T-cell (primary cell): ENCODE data around the gene HSPA4. TPM values are rescaled to one million over a fixed set of nuclear protein-coding genes. Genes with fewer than 3 reads are reported as not detected.

Experiments used
- ATAC-seq, 4 experiments: fragments of 200-7000 bp in 3 of 4; fragments of 150-1000 bp in 1 of 4; cut with Tn5 transposase; replicated peaks in 1 of 4; 1 replicate in 3 of 4; 2 replicates in 1 of 4; pipeline ENCODE4 v1.10.0; 2021; ENCODE audit warnings: moderate library complexity in 3 of 4, mild to moderate bottlenecking in 2 of 4, moderate number of reproducible peaks in 1 of 4
- CTCF ChIA-PET, 2 donors: fragments of 300-600 bp; sonication (Branson Sonifier 250); formaldehyde crosslinking; loops; one replicate each; lab custom pipeline; 2022; ENCODE audit warnings: antibody characterized with exemption in 2 of 2; lab: Charles Lee
- POLR2A ChIA-PET, 2 donors: fragments of 300-600 bp; sonication (Branson Sonifier 250); formaldehyde crosslinking; loops; one replicate each; lab custom pipeline; 2022; ENCODE audit warnings: antibody characterized with exemption in 2 of 2; lab: Charles Lee
- DNase-seq, 35 experiments: peaks; one replicate each; pipeline versions ENCODE4 v3.0.0 to v3.0.0-alpha.2; 2013 to 2023
- H3K27ac ChIP-seq: one replicate; pipeline ENCODE4 v1.5.1; 2013; ENCODE audit warnings: low read length
- H3K27me3 ChIP-seq, 2 experiments: replicated peaks in 1 of 2; 1 replicate in 1 of 2; 2 replicates in 1 of 2; pipeline versions ENCODE4 v1.6.1 to v1.7.0; 2013; ENCODE audit warnings: low read length in 1 of 2, mixed read lengths in 1 of 2; ENCODE audit not compliant: control insufficient read depth in 2 of 2, insufficient read depth in 2 of 2; ENCODE audit errors: extremely low read depth in 1 of 2
- H3K36me3 ChIP-seq, 2 donors: 1 replicate in 1 of 2; 2 replicates in 1 of 2; pipeline versions ENCODE4 v1.6.1 to v1.7.0; 2013; ENCODE audit warnings: low read length in 1 of 2; ENCODE audit not compliant: control insufficient read depth in 2 of 2, insufficient read depth in 1 of 2; ENCODE audit errors: extremely low read depth in 1 of 2
- H3K4me1 ChIP-seq, 2 experiments: 1 replicate in 1 of 2; 2 replicates in 1 of 2; pipeline versions ENCODE4 v1.6.1 to v1.7.0; 2013; ENCODE audit warnings: low read length in 2 of 2, mixed read lengths in 1 of 2; ENCODE audit not compliant: insufficient read depth in 2 of 2, control insufficient read depth in 1 of 2; ENCODE audit errors: extremely low read depth in 1 of 2
- H3K4me3 ChIP-seq, 2 donors: 1 replicate in 1 of 2; 2 replicates in 1 of 2; pipeline versions ENCODE4 v1.5.1 to v1.7.0; 2013; ENCODE audit warnings: mild to moderate bottlenecking in 2 of 2, low read length in 1 of 2, moderate library complexity in 1 of 2; ENCODE audit not compliant: control insufficient read depth in 1 of 2; ENCODE audit errors: extremely low read depth in 1 of 2
- H3K9me3 ChIP-seq: 2 replicates; pipeline ENCODE4 v1.7.0; 2013
- H3K27ac Mint-ChIP-seq, 2 donors: one replicate each; pipeline ENCODE4 v1.8.0; 2020 to 2021; ENCODE audit warnings: mild to moderate bottlenecking in 2 of 2, mixed read lengths in 2 of 2
- H3K27me3 Mint-ChIP-seq, 2 donors: one replicate each; pipeline ENCODE4 v1.8.0; 2021 to 2022; ENCODE audit warnings: mixed read lengths in 2 of 2
- H3K36me3 Mint-ChIP-seq: one replicate; pipeline ENCODE4 v1.8.0; 2021; ENCODE audit warnings: mixed read lengths
- H3K4me1 Mint-ChIP-seq, 3 donors: one replicate each; pipeline ENCODE4 v1.8.0; 2020 to 2022; ENCODE audit warnings: mixed read lengths in 3 of 3, mild to moderate bottlenecking in 1 of 3
- H3K4me3 Mint-ChIP-seq, 3 donors: one replicate each; pipeline ENCODE4 v1.8.0; 2020 to 2022; ENCODE audit warnings: mild to moderate bottlenecking in 3 of 3, mixed read lengths in 3 of 3, moderate library complexity in 3 of 3
- H3K9me3 Mint-ChIP-seq, 3 donors: one replicate each; pipeline ENCODE4 v1.8.0; 2020 to 2022; ENCODE audit warnings: mixed read lengths in 3 of 3
- WGBS: methylation state at CpG from one replicate; pipeline ENCODE4 v1.1.5; 2013; ENCODE audit warnings: missing lambda C conversion rate; ENCODE audit not compliant: insufficient coverage; 5-methylcytosine and 5-hydroxymethylcytosine counted together
- total RNA-seq, 35 experiments: library from RNA in 6 of 35; stranded (reverse) in 6 of 35; fragments of 120-200 nt in 1 of 35; gene quantifications; one replicate each; pipeline versions ENCODE4 v1.2.1 to v1.2.4 and lab custom pipeline; 2013 to 2026

HSPA4 gene
- total RNA-seq, 5 donors from 2014 or later (not counting 1 experiment from before 2014, with no cell fraction given) = 47.0 to 55.3 (median 48.1) TPM

DNA sequence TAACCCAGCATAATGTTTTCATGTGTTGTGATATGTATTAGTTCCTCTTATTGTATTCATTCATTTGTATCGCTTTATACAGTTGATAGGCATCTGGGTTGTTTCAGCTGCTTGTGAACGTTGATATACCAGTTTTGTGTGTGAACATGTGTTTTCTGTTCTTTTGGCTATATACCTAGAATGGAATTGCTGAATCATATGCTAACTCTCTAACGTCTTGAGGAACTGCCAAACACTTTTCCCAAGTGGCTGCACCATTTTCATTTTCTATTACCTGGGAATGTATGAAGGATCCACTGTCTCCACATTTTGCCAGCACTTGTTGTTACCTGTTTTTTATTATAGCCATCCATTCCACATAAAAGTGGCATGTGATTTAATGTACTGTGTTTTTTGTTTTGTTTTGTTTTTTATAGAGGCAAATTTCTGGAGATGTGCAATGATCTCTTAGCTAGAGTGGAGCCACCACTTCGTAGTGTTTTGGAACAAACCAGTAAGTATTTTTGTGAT lies 34.6 kb downstream of the HSPA4 start:
- no CpG with 5 or more reads among the region's 4 CpGs for WGBS
- H3K27ac Mint-ChIP-seq = no peak overlapping the region
- ChIA-PET CTCF (no interaction called here), POLR2A (no interaction called here)
- no peaks in the 10 kb centered on the region for H3K9me3 ChIP-seq
- H3K36me3 Mint-ChIP-seq = peaks cover 53% of the 10 kb centered on the region
- no peaks in the 10 kb centered on the region for H3K27me3 Mint-ChIP-seq
- no peak overlapping the region for H3K4me3 Mint-ChIP-seq
- no peak for ATAC-seq
- peaks cover 4 to 52% of the 10 kb centered on the region in 2 donors for H3K36me3 ChIP-seq
- no peaks in the 10 kb centered on the region for H3K9me3 Mint-ChIP-seq
- peaks cover under 1 to 2% (median 2%) of the 10 kb centered on the region in 3 donors for H3K4me1 Mint-ChIP-seq
- no peaks in the 10 kb centered on the region for H3K4me1 ChIP-seq
- H3K27ac ChIP-seq = no peak overlapping the region
- DNase-seq = no peak
- H3K4me3 ChIP-seq = no peak overlapping the region
- no peaks in the 10 kb centered on the region for H3K27me3 ChIP-seq

DNA sequence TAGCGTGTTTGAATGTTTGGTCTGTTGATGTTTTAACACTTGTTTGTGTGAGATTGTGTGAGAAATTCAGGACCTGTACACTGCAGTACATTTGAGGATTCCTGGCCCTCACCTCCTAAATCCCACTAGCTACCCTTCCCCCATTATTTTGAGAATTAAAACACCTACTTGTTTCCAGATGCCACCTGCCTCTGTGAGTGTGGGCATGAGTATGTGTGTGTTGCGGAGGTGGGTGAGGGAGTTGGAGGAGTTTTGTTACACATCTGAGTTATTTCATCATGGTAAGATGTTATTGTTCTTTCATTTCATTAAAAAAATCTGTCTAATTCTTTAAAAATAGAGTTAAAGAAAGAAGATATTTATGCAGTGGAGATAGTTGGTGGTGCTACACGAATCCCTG lies 36.3 kb downstream of the HSPA4 start:
- no peaks in the 10 kb centered on the region for H3K9me3 Mint-ChIP-seq
- H3K4me3 Mint-ChIP-seq = no peak overlapping the region
- H3K4me3 ChIP-seq = no peak overlapping the region
- peaks cover 4 to 63% of the 10 kb centered on the region in 2 donors for H3K36me3 ChIP-seq
- H3K4me1 Mint-ChIP-seq = peaks cover 0 to 2% (median 0%) of the 10 kb centered on the region in 3 donors
- H3K9me3 ChIP-seq = no peaks in the 10 kb centered on the region
- 100% methylated on average over 1 of the region's 3 CpGs for WGBS
- no peak for ATAC-seq
- H3K27me3 ChIP-seq = no peaks in the 10 kb centered on the region
- ChIA-PET POLR2A (no interaction called here), CTCF (no interaction called here)
- H3K4me1 ChIP-seq = no peaks in the 10 kb centered on the region
- peaks cover 61% of the 10 kb centered on the region for H3K36me3 Mint-ChIP-seq
- H3K27ac ChIP-seq = no peak overlapping the region
- H3K27ac Mint-ChIP-seq = no peak overlapping the region
- no peak for DNase-seq
- H3K27me3 Mint-ChIP-seq = no peaks in the 10 kb centered on the region

DNA sequence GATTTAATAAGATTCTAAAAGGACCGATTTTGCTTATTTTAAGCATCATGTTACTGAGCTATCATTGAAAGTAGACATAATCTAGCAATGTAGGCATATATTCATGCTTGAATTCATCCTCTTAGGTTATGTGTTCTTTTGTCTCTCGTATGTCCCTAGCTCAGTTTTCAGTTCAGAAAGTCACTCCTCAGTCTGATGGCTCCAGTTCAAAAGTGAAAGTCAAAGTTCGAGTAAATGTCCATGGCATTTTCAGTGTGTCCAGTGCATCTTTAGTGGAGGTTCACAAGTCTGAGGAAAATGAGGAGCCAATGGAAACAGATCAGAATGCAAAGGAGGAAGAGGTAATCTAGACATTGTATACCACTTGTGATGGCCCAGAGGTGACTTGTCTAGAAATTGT lies 39.2 kb downstream of the HSPA4 start:
- Histone ChIP-seq H3K4me3 (no peak overlapping the region), H3K4me1 (no peaks in the 10 kb centered on the region), H3K27ac (no peak overlapping the region), H3K36me3 (peaks cover 5 to 75% of the 10 kb centered on the region in 2 donors), H3K27me3 (no peaks in the 10 kb centered on the region), H3K9me3 (no peaks in the 10 kb centered on the region)
- peaks cover 0 to 2% (median 0%) of the 10 kb centered on the region in 3 donors for H3K4me1 Mint-ChIP-seq
- ATAC-seq = no peak
- peaks cover 61% of the 10 kb centered on the region for H3K36me3 Mint-ChIP-seq
- POLR2A ChIA-PET = interaction anchor here in 1 of 2 donors (0.8 kb wide), 1 partner anchor 11 kb away, joined by 12 read pairs; no protein-coding TSS in a partner anchor
- no peak overlapping the region for H3K4me3 Mint-ChIP-seq
- CTCF ChIA-PET = no interaction called here
- H3K27ac Mint-ChIP-seq = peak overlapping the region in 1 of 2 donors; percentile 0
- no peak for DNase-seq
- WGBS = 95% methylated on average over 3 of the region's 3 CpGs
- H3K27me3 Mint-ChIP-seq = no peaks in the 10 kb centered on the region
- H3K9me3 Mint-ChIP-seq = no peaks in the 10 kb centered on the region

- Histone ChIP-seq H3K27ac (no peak overlapping the region), H3K27me3 (no peaks in the 10 kb centered on the region), H3K36me3 (peaks cover 6 to 36% of the 10 kb centered on the region in 2 donors), H3K4me3 (no peak overlapping the region), H3K9me3 (no peaks in the 10 kb centered on the region), H3K4me1 (peaks cover 4 to 14% of the 10 kb centered on the region in 2 experiments)
- no peak overlapping the region for H3K4me3 Mint-ChIP-seq
- no peak for DNase-seq
- ATAC-seq = no peak
- H3K27me3 Mint-ChIP-seq = no peaks in the 10 kb centered on the region
- WGBS = no CpG with 5 or more reads among the region's 3 CpGs
- ChIA-PET POLR2A (interaction anchor here (0.5 to 0.6 kb wide), 2 partner anchors 1278 to 1524 kb away, joined by 3 to 7 read pairs; no protein-coding TSS in a partner anchor), CTCF (no interaction called here)
- no peaks in the 10 kb centered on the region for H3K9me3 Mint-ChIP-seq
- H3K36me3 Mint-ChIP-seq = peaks cover 35% of the 10 kb centered on the region
- peaks cover 26 to 33% (median 30%) of the 10 kb centered on the region in 3 donors for H3K4me1 Mint-ChIP-seq
- no peak overlapping the region for H3K27ac Mint-ChIP-seq
Measured at GRCh38 chr5:133106343-133106742, 54.5 kb downstream of the HSPA4 start.

- POLR2A ChIA-PET = interaction anchor here in 1 of 2 donors (0.5 kb wide), 1 partner anchor 1523 kb away, joined by 7 read pairs; no protein-coding TSS in a partner anchor
- H3K9me3 Mint-ChIP-seq = no peaks in the 10 kb centered on the region
- ATAC-seq (peak; percentile 38 to 61 (median 46)), DNase-seq (peak in 1 of 35 experiments; percentile 5)
- H3K36me3 Mint-ChIP-seq = peaks cover 31% of the 10 kb centered on the region
- Histone ChIP-seq H3K36me3 (peaks cover 6 to 32% of the 10 kb centered on the region in 2 donors), H3K9me3 (no peaks in the 10 kb centered on the region), H3K4me3 (no peak overlapping the region), H3K27ac (no peak overlapping the region), H3K4me1 (peaks cover 4 to 17% of the 10 kb centered on the region in 2 experiments), H3K27me3 (peaks cover 0 to under 1% of the 10 kb centered on the region in 2 experiments)
- peak overlapping the region; percentile 9 to 63 for H3K27ac Mint-ChIP-seq
- H3K4me3 Mint-ChIP-seq = no peak overlapping the region
- WGBS = 40% methylated on average over 4 of the region's 8 CpGs
- H3K27me3 Mint-ChIP-seq = no peaks in the 10 kb centered on the region
- H3K4me1 Mint-ChIP-seq = peaks cover 27 to 34% (median 32%) of the 10 kb centered on the region in 3 donors
- CTCF ChIA-PET = no interaction called here
Measured at GRCh38 chr5:133106761-133107572, 55.2 kb downstream of the HSPA4 start.

DNA sequence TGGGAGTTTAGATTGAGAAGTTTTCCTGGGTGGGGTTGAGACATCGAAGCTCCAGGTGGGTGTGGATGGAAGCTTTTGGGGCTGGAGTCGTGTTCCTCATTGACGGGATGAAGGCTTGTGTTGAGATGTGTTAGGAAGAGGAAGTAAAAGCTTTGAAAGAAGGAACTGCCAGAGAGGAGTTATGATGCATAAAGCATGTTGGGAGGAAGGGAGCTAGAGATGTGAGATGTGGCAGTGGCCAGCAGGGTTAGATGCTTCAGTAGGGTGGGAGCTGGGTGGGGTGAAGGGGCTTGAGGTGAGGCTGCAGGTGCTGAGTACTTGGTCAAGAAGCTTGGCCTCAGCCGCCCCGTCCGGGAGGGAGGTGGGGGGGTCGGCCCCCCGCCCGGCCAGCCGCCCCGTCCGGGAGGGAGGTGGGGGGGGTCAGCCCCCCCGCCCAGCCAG lies 56.7 kb downstream of the HSPA4 start:
- Mint-ChIP-seq H3K36me3 (peaks cover 23% of the 10 kb centered on the region), H3K4me1 (peaks cover 27 to 36% (median 32%) of the 10 kb centered on the region in 3 donors), H3K4me3 (no peak overlapping the region), H3K27me3 (no peaks in the 10 kb centered on the region), H3K27ac (no peak overlapping the region), H3K9me3 (no peaks in the 10 kb centered on the region)
- no peak for ATAC-seq
- ChIA-PET CTCF (interaction anchor here (0.5 to 0.7 kb wide), 2 partner anchors 135 to 184 kb away, joined by 3 read pairs; no protein-coding TSS in a partner anchor), POLR2A (no interaction called here)
- Histone ChIP-seq H3K36me3 (peaks cover 0 to 18% of the 10 kb centered on the region in 2 donors), H3K4me3 (no peak overlapping the region), H3K4me1 (peaks cover 4 to 17% of the 10 kb centered on the region in 2 experiments), H3K27me3 (peaks cover 0 to 4% of the 10 kb centered on the region in 2 experiments), H3K9me3 (no peaks in the 10 kb centered on the region), H3K27ac (no peak overlapping the region)
- DNase-seq = no peak
- 17% methylated on average over 3 of the region's 13 CpGs for WGBS
